Breast epithelium (tissue), 4 donors: ENCODE results near the gene GBF1. TPM values are rescaled to one million over a fixed set of nuclear protein-coding genes. Genes with fewer than 3 reads are reported as not detected.

ENCODE experiments used
- DNase-seq, 2 donors: peaks; one replicate each; pipeline ENCODE4 v3.0.0-alpha.2; 2019; ENCODE audit warnings: low spot score in 2 of 2
- H3K27ac ChIP-seq, 2 donors: fragments of 200-600 bp; sonication (generic) in 1 of 2; one replicate each; pipeline ENCODE4 v1.5.1; 2016 to 2019; ENCODE audit warnings: mild to moderate bottlenecking in 1 of 2
- H3K27me3 ChIP-seq, 2 donors: fragments of 200-600 bp; sonication (generic) in 1 of 2; one replicate each; pipeline versions ENCODE4 v1.5.1 to v1.6.0; 2017 to 2019; ENCODE audit warnings: control low read depth in 1 of 2, mild to moderate bottlenecking in 1 of 2
- H3K36me3 ChIP-seq: fragments of 200-600 bp; one replicate; pipeline ENCODE4 v1.5.1; 2019
- H3K4me1 ChIP-seq, 2 donors: fragments of 200-600 bp; sonication (generic); one replicate each; pipeline ENCODE4 v1.5.1; 2016 to 2019; ENCODE audit warnings: control low read depth in 1 of 2
- H3K4me3 ChIP-seq, 3 donors: fragments of 200-600 bp; sonication (generic); 1 replicate in 2 of 3; 2 replicates in 1 of 3; pipeline ENCODE4 v1.5.1; 2016 to 2019; ENCODE audit warnings: mild to moderate bottlenecking in 3 of 3, moderate library complexity in 2 of 3
- H3K9me3 ChIP-seq, 2 donors: fragments of 200-600 bp; sonication (generic) in 1 of 2; one replicate each; pipeline ENCODE4 v1.5.1; 2016 to 2019; ENCODE audit warnings: control low read depth in 1 of 2
- CTCF ChIP-seq, 3 donors: fragments of 450-650 bp; IDR thresholded peaks; one replicate each; pipeline ENCODE4 v1.5.1; 2016 to 2017; ENCODE audit warnings: antibody characterized with exemption in 3 of 3, mild to moderate bottlenecking in 3 of 3, moderate library complexity in 3 of 3
- POLR2A ChIP-seq: fragments of 450-650 bp; IDR thresholded peaks from one replicate; pipeline ENCODE4 v1.6.1; 2016; ENCODE audit warnings: antibody characterized with exemption, mild to moderate bottlenecking, moderate library complexity
- POLR2AphosphoS5 ChIP-seq, 3 donors: sonication (generic); formaldehyde crosslinking; IDR thresholded peaks; one replicate each; pipeline ENCODE4 v1.6.1; 2017; ENCODE audit warnings: antibody characterized with exemption in 3 of 3
- intact Hi-C: fragments of 100-400 bp; cut with DNase I; formaldehyde crosslinking; loops from one replicate; pipeline ENCODE4 v1.15.1; 2023; ENCODE audit warnings: low total_unique reads
- total RNA-seq, 3 donors: library from RNA; depleted of rRNA; stranded (reverse); fragments of >200 nt; gene quantifications; one replicate each; pipeline ENCODE4 v1.1.0, GENCODE V29; 2016

GBF1 gene
- total RNA-seq, 3 donors from 2014 or later = 25.8 to 32.1 (median 25.9) TPM

GRCh38 chr10:102322914-102323313 lies 77.6 kb downstream of the GBF1 start:
- Histone ChIP-seq H3K36me3 (no peaks in the 10 kb centered on the region), H3K27ac (no peak overlapping the region), H3K4me3 (no peak overlapping the region), H3K9me3 (no peaks in the 10 kb centered on the region), H3K4me1 (no peaks in the 10 kb centered on the region), H3K27me3 (no peaks in the 10 kb centered on the region)
- TF ChIP-seq POLR2AphosphoS5 (IDR thresholded peaks at IDR 0.05) (no peak), POLR2A (no peak), CTCF (IDR thresholded peaks at IDR 0.05) (no peak)
- DNase-seq = no peak
- intact Hi-C loops = no loop called here

DNA sequence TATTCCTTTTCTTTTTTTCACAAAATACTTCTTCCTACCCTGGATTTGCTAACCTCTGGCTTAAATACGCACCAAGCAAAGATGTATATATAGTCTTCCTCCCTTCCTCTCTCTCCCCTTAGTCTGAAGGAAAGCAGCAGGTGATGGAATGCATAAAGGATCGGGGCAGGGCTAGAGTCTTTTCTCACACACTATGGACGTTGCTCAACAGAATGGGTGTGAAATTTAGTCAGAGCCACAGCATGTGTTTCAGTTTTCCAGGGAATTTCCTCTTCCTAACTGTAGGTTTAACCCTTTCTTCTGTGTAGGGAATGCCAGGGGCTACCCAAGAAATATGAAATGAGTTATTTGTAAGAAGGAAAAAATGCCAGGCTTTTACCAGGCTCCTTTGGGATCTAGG lies 78.7 kb downstream of the GBF1 start:
- no peak overlapping the region for H3K27ac ChIP-seq
- intact Hi-C loops = no loop called here
- TF ChIP-seq POLR2A (no peak), POLR2AphosphoS5 (IDR thresholded peaks at IDR 0.05) (no peak), CTCF (IDR thresholded peaks at IDR 0.05) (no peak)
- H3K9me3 ChIP-seq = no peaks in the 10 kb centered on the region
- no peaks in the 10 kb centered on the region for H3K4me1 ChIP-seq
- no peaks in the 10 kb centered on the region for H3K36me3 ChIP-seq
- no peaks in the 10 kb centered on the region for H3K27me3 ChIP-seq
- no peak overlapping the region for H3K4me3 ChIP-seq
- no peak for DNase-seq

DNA sequence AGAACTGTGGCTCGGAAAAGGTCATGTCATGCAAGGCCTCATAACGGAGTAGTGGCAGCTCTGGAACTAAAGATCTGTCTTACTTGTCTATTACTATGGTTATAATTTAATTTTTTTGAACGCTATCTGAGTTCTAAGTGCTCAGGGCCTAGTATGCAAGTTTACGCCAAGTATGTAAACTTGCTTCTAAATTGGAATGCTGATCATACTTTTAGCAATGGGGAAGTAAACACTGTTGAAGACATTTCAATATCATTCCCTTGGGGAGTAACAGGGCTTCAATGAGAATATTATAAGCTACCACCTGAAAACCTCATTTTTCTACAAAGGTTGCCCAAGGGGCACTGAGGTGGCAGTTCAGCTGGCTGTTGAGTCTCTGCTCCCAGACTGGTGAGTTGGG lies 80.7 kb downstream of the GBF1 start:
- Histone ChIP-seq H3K36me3 (no peaks in the 10 kb centered on the region), H3K27ac (no peak overlapping the region), H3K27me3 (no peaks in the 10 kb centered on the region), H3K4me1 (no peaks in the 10 kb centered on the region), H3K9me3 (no peaks in the 10 kb centered on the region), H3K4me3 (no peak overlapping the region)
- intact Hi-C loops = no loop called here
- no peak for DNase-seq
- no peak for TF ChIP-seq CTCF (IDR thresholded peaks at IDR 0.05)

GRCh38 chr10:102327002-102327401 lies 81.7 kb downstream of the GBF1 start:
- Histone ChIP-seq H3K27me3 (no peaks in the 10 kb centered on the region), H3K4me3 (no peak overlapping the region), H3K9me3 (no peaks in the 10 kb centered on the region), H3K27ac (no peak overlapping the region), H3K4me1 (no peaks in the 10 kb centered on the region), H3K36me3 (no peaks in the 10 kb centered on the region)
- intact Hi-C loops = no loop called here
- no peak for DNase-seq
- TF ChIP-seq CTCF (IDR thresholded peaks at IDR 0.05) (no peak), POLR2AphosphoS5 (IDR thresholded peaks at IDR 0.05) (no peak), POLR2A (no peak)

GRCh38 chr10:102327641-102328040 lies 82.3 kb downstream of the GBF1 start:
- no peak for TF ChIP-seq POLR2A
- no peak for TF ChIP-seq POLR2AphosphoS5 (IDR thresholded peaks at IDR 0.05)
- TF ChIP-seq CTCF (IDR thresholded peaks at IDR 0.05) = no peak
- no peak overlapping the region for H3K27ac ChIP-seq
- H3K36me3 ChIP-seq = no peaks in the 10 kb centered on the region
- DNase-seq = no peak
- intact Hi-C loops = no loop called here
- H3K9me3 ChIP-seq = no peaks in the 10 kb centered on the region
- no peaks in the 10 kb centered on the region for H3K4me1 ChIP-seq
- H3K27me3 ChIP-seq = no peaks in the 10 kb centered on the region
- no peak overlapping the region for H3K4me3 ChIP-seq
